ENCODE measurements around the gene ETS2. TPM values are rescaled to one million over a fixed set of nuclear protein-coding genes. Genes with fewer than 3 reads are reported as not detected.
A peak's percentile ranks its signal among the peaks of the same experiment; 100 is the strongest.

ETS2 gene
- 6.3 and 7.4 TPM in 2 replicates for total RNA-seq (2012; rRNA removed)

GRCh38 chr21:38805328-38806152 lies at the start of gene ETS2:
Gene ETS2 (plus strand): TSS chr21:38805929. CDS start chr21:38810035, 4,106 bp downstream.
- Histone ChIP-seq H3K27me3 (ENCODE audit: control insufficient read depth, insufficient read depth, low read length) (no peaks in the 10 kb centered on the region), H3K4me2 (ENCODE audit: low read length) (peak within 1 kb of the TSS; percentile 94), H3K4me1 (ENCODE audit: control insufficient read depth, insufficient read depth, low read length) (peaks cover 21% of the 10 kb centered on the region), H3K9ac (ENCODE audit: low read depth, low read length) (peak within 1 kb of the TSS; percentile 88), H3K4me3 (ENCODE audit: low read length) (peak within 1 kb of the TSS; percentile 86), H3K36me3 (ENCODE audit: insufficient read depth, low read length) (peaks cover 14% of the 10 kb centered on the region), H3K9me3 (replicated peaks; ENCODE audit: low read length) (no peaks in the 10 kb centered on the region)

- no peaks in the 10 kb centered on the region for H3K9me3 ChIP-seq (replicated peaks; ENCODE audit: low read length)
- H3K4me3 ChIP-seq (ENCODE audit: low read length), result no peak overlapping the region
- H3K36me3 ChIP-seq (ENCODE audit: insufficient read depth, low read length), result no peaks in the 10 kb centered on the region
- H3K9ac ChIP-seq (ENCODE audit: low read depth, low read length), result peak overlapping the region; percentile 31
- H3K27me3 ChIP-seq (ENCODE audit: control insufficient read depth, insufficient read depth, low read length), result no peaks in the 10 kb centered on the region
- peaks cover 40% of the 10 kb centered on the region for H3K4me1 ChIP-seq (ENCODE audit: control insufficient read depth, insufficient read depth, low read length)
- H3K4me2 ChIP-seq (ENCODE audit: low read length), result no peak overlapping the region
Observed at GRCh38 chr21:38756746-38757145, 49.0 kb upstream of the ETS2 start.

DNA sequence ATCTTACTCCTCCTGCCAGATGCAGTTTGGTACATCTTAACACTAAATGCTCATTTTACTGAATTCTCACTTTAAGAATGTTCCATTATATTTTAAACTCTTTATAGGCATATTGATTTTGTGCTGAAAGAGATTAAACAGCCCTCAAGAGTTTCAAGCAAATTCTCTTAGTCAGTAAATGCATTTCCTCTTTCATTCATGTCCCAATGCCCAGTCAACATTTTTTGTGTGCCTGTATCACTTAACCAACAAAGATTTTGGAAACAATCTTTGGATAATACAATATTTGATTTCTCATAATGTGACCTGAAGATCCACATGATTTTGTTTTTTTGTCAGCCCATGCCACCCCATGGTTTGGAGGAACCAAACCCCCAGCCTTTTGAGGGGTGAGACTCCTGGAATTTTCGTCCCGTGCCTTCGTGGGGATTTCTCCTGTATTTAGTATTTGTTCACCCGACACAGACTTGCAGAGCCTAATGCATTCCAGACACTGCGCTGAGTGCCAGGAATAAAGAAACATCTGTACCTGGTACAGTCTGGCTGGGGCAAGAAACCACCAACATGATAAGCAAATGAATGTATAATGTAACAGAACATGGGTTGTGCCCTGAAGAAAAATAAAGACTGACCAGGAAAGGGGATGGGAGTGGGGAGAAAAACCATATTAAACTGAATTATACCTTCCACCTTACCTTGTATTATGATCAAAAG lies 47.1 kb upstream of the ETS2 start:
- H3K27me3 ChIP-seq (ENCODE audit: control insufficient read depth, insufficient read depth, low read length), result no peaks in the 10 kb centered on the region
- no peak overlapping the region for H3K4me3 ChIP-seq (ENCODE audit: low read length)
- H3K9me3 ChIP-seq (replicated peaks; ENCODE audit: low read length), result no peaks in the 10 kb centered on the region
- no peak overlapping the region for H3K4me2 ChIP-seq (ENCODE audit: low read length)
- no peak overlapping the region for H3K9ac ChIP-seq (ENCODE audit: low read depth, low read length)
- peaks cover 31% of the 10 kb centered on the region for H3K4me1 ChIP-seq (ENCODE audit: control insufficient read depth, insufficient read depth, low read length)
- H3K36me3 ChIP-seq (ENCODE audit: insufficient read depth, low read length), result no peaks in the 10 kb centered on the region

- H3K4me1 ChIP-seq (ENCODE audit: control insufficient read depth, insufficient read depth, low read length), result peaks cover 31% of the 10 kb centered on the region
- H3K9ac ChIP-seq (ENCODE audit: low read depth, low read length), result no peak overlapping the region
- H3K36me3 ChIP-seq (ENCODE audit: insufficient read depth, low read length), result no peaks in the 10 kb centered on the region
- no peak overlapping the region for H3K4me2 ChIP-seq (ENCODE audit: low read length)
- no peaks in the 10 kb centered on the region for H3K27me3 ChIP-seq (ENCODE audit: control insufficient read depth, insufficient read depth, low read length)
- H3K4me3 ChIP-seq (ENCODE audit: low read length), result no peak overlapping the region
- no peaks in the 10 kb centered on the region for H3K9me3 ChIP-seq (replicated peaks; ENCODE audit: low read length)
Observed at GRCh38 chr21:38759413-38759812, 46.3 kb upstream of the ETS2 start.

DNA sequence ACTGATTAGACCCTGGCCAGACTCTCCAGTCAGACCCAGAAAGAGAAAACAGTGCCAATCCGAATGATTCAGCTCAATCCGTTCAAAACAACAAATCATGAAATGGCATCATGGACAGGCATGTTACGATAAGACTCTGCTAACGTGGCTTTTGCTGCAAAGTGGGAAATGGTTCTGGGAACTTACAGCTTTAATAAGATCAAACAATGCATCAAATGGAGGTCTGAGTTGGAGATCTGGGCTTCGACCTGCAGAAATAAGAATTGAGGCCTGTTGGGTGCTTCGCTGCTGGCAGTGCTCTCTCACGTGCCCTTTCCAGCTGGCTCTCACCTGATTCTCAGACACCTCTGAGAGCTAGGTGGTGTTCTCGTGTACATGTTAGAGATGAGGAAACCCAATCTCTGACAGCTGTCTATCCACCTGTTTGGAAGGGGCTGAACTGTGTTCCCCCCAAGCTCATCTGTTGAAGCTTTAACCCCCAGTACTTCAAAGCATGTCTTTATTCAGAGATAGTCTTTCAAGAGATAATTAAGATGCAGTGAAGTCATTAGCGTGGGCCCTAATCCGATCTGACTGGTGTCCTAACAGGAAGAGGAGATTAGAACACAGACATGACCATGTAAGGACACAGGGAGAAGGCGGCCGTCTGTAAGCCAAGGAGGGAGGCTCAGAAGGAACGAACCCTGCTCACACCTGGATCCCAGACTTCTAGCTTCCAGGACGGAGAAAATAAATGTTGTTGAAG lies 45.5 kb upstream of the ETS2 start:
- Histone ChIP-seq H3K4me1 (ENCODE audit: control insufficient read depth, insufficient read depth, low read length) (peaks cover 31% of the 10 kb centered on the region), H3K27me3 (ENCODE audit: control insufficient read depth, insufficient read depth, low read length) (no peaks in the 10 kb centered on the region), H3K4me3 (ENCODE audit: low read length) (no peak overlapping the region), H3K9ac (ENCODE audit: low read depth, low read length) (no peak overlapping the region), H3K4me2 (ENCODE audit: low read length) (no peak overlapping the region), H3K36me3 (ENCODE audit: insufficient read depth, low read length) (no peaks in the 10 kb centered on the region), H3K9me3 (replicated peaks; ENCODE audit: low read length) (no peaks in the 10 kb centered on the region)

DNA sequence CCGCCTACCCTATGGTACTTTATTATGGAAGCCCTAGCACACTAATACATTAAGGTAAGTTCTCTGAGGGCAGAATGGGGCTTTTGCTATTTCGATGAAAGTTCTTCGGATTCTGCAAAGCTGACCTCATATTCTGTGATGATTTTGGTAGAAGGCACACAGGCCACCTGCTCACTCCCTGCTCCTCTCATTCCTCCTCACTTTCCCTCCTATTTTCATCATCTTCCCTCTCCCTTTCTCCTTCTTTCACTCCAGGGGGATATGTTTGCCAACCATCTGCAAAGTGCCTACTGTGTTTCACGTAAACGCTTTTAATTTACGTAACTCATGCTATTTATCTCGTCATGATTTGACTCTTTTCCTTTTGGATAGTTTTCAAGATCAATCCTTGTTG lies 45.0 kb upstream of the ETS2 start:
- no peak overlapping the region for H3K9ac ChIP-seq (ENCODE audit: low read depth, low read length)
- H3K4me2 ChIP-seq (ENCODE audit: low read length), result no peak overlapping the region
- H3K9me3 ChIP-seq (replicated peaks; ENCODE audit: low read length), result no peaks in the 10 kb centered on the region
- no peak overlapping the region for H3K4me3 ChIP-seq (ENCODE audit: low read length)
- H3K4me1 ChIP-seq (ENCODE audit: control insufficient read depth, insufficient read depth, low read length), result peaks cover 26% of the 10 kb centered on the region
- H3K36me3 ChIP-seq (ENCODE audit: insufficient read depth, low read length), result no peaks in the 10 kb centered on the region
- H3K27me3 ChIP-seq (ENCODE audit: control insufficient read depth, insufficient read depth, low read length), result no peaks in the 10 kb centered on the region

GRCh38 chr21:38761531-38761930 lies 44.2 kb upstream of the ETS2 start:
- H3K4me2 ChIP-seq (ENCODE audit: low read length), result no peak overlapping the region
- no peak overlapping the region for H3K9ac ChIP-seq (ENCODE audit: low read depth, low read length)
- H3K4me1 ChIP-seq (ENCODE audit: control insufficient read depth, insufficient read depth, low read length), result peaks cover 18% of the 10 kb centered on the region
- no peak overlapping the region for H3K4me3 ChIP-seq (ENCODE audit: low read length)
- H3K27me3 ChIP-seq (ENCODE audit: control insufficient read depth, insufficient read depth, low read length), result no peaks in the 10 kb centered on the region
- H3K36me3 ChIP-seq (ENCODE audit: insufficient read depth, low read length), result no peaks in the 10 kb centered on the region
- H3K9me3 ChIP-seq (replicated peaks; ENCODE audit: low read length), result no peaks in the 10 kb centered on the region

DNA sequence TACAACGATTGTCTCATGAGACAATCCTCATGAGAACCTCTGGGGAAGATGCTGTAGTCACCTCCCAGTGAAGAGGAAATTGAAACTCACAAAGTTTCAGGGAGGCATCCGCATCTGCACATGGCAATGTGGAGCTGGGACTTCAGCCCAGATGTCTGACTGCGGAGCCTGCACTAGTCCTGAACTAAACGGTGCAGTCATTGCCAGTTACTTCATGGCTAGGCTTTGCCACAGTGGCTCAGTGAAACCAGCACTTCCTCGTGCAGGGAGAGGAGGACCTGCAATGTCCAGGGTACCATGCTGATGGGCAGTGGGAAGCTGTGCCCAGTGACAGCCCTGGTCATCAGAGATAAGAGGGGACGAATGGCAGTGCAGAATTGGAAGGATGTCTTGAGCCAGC lies 40.7 kb upstream of the ETS2 start:
- H3K36me3 ChIP-seq (ENCODE audit: insufficient read depth, low read length), result no peaks in the 10 kb centered on the region
- H3K9me3 ChIP-seq (replicated peaks; ENCODE audit: low read length), result no peaks in the 10 kb centered on the region

GRCh38 chr21:38766987-38767722 lies 38.6 kb upstream of the ETS2 start:
- H3K9me3 ChIP-seq (replicated peaks; ENCODE audit: low read length), result no peaks in the 10 kb centered on the region

More for the DNA sequence above, 40.7 kb upstream of the ETS2 start:
- H3K4me1 ChIP-seq (ENCODE audit: control insufficient read depth, insufficient read depth, low read length), result peaks cover 20% of the 10 kb centered on the region
- no peak overlapping the region for H3K4me3 ChIP-seq (ENCODE audit: low read length)
- H3K27me3 ChIP-seq (ENCODE audit: control insufficient read depth, insufficient read depth, low read length), result no peaks in the 10 kb centered on the region
- no peak overlapping the region for H3K9ac ChIP-seq (ENCODE audit: low read depth, low read length)
- H3K4me2 ChIP-seq (ENCODE audit: low read length), result no peak overlapping the region

GRCh38 chr21:38768471-38769063 lies 37.2 kb upstream of the ETS2 start:
- H3K9ac ChIP-seq (ENCODE audit: low read depth, low read length), result peak overlapping the region; percentile 51
- no peak overlapping the region for H3K4me3 ChIP-seq (ENCODE audit: low read length)
- H3K9me3 ChIP-seq (replicated peaks; ENCODE audit: low read length), result no peaks in the 10 kb centered on the region
- peak overlapping the region; percentile 3 for H3K4me2 ChIP-seq (ENCODE audit: low read length)
- no peaks in the 10 kb centered on the region for H3K36me3 ChIP-seq (ENCODE audit: insufficient read depth, low read length)
- peaks cover 26% of the 10 kb centered on the region for H3K4me1 ChIP-seq (ENCODE audit: control insufficient read depth, insufficient read depth, low read length)
- no peaks in the 10 kb centered on the region for H3K27me3 ChIP-seq (ENCODE audit: control insufficient read depth, insufficient read depth, low read length)

More at GRCh38 chr21:38766987-38767722, 38.6 kb upstream of the ETS2 start:
- no peak overlapping the region for H3K4me2 ChIP-seq (ENCODE audit: low read length)
- no peaks in the 10 kb centered on the region for H3K27me3 ChIP-seq (ENCODE audit: control insufficient read depth, insufficient read depth, low read length)
- H3K4me3 ChIP-seq (ENCODE audit: low read length), result no peak overlapping the region
- H3K36me3 ChIP-seq (ENCODE audit: insufficient read depth, low read length), result no peaks in the 10 kb centered on the region
- peaks cover 17% of the 10 kb centered on the region for H3K4me1 ChIP-seq (ENCODE audit: control insufficient read depth, insufficient read depth, low read length)
- no peak overlapping the region for H3K9ac ChIP-seq (ENCODE audit: low read depth, low read length)
